Glutamatergic neuron (in vitro differentiated cells): ENCODE measurements around the gene HLA-DPA1. TPM values are rescaled to one million over a fixed set of nuclear protein-coding genes. Genes with fewer than 3 reads are reported as not detected.

ENCODE experiments used
- DNase-seq: peaks from one replicate; pipeline ENCODE4 v3.0.0; 2022
- H3K27ac Mint-ChIP-seq: one replicate; pipeline ENCODE4 v1.8.0; 2020; ENCODE audit warnings: mild to moderate bottlenecking, mixed read lengths, inconsistent platforms; ENCODE audit not compliant: unreplicated experiment
- H3K27me3 Mint-ChIP-seq: one replicate; pipeline ENCODE4 v1.8.0; 2020; ENCODE audit warnings: mild to moderate bottlenecking, moderate library complexity, mixed read lengths, inconsistent platforms; ENCODE audit not compliant: unreplicated experiment
- H3K36me3 Mint-ChIP-seq: one replicate; pipeline ENCODE4 v1.8.0; 2020; ENCODE audit warnings: mild to moderate bottlenecking, mixed read lengths, inconsistent platforms; ENCODE audit not compliant: unreplicated experiment
- H3K4me1 Mint-ChIP-seq: one replicate; pipeline ENCODE4 v1.8.0; 2020; ENCODE audit warnings: mild to moderate bottlenecking, low read depth, mixed read lengths, inconsistent platforms; ENCODE audit not compliant: unreplicated experiment
- H3K4me3 Mint-ChIP-seq: one replicate; pipeline ENCODE4 v1.8.0; 2020; ENCODE audit warnings: mild to moderate bottlenecking, mixed read lengths, inconsistent platforms; ENCODE audit not compliant: unreplicated experiment
- H3K9me3 Mint-ChIP-seq: one replicate; pipeline ENCODE4 v1.8.0; 2020; ENCODE audit warnings: mild to moderate bottlenecking, moderate library complexity, mixed read lengths, inconsistent platforms; ENCODE audit not compliant: unreplicated experiment
- CTCF ChIP-seq: fragments of 200-600 bp; sonication (generic); IDR thresholded peaks from one replicate; pipeline ENCODE4 v1.5.0; 2021; ENCODE audit not compliant: partially characterized antibody, unreplicated experiment
- total RNA-seq: library from RNA; stranded (reverse); fragmentation: NEBNext Ultra II Directional; extraction: Animal tissue kit (Norgen Biotek cat#: 25700); gene quantifications from one replicate; pipeline ENCODE4 v1.2.1, GENCODE V29; 2021; ENCODE audit not compliant: unreplicated experiment

Gene HLA-DPA1
- total RNA-seq, 1 donor from 2014 or later: 1.0 TPM

- Mint-ChIP-seq H3K36me3 (no peaks in the 10 kb centered on the region), H3K4me1 (peaks cover 14% of the 10 kb centered on the region), H3K27ac (peak overlapping the region; percentile 89), H3K4me3 (peak overlapping the region; percentile 8), H3K27me3 (peaks cover 6% of the 10 kb centered on the region), H3K9me3 (peaks cover 9% of the 10 kb centered on the region)
- no peak for TF ChIP-seq CTCF
- peak; percentile 27 for DNase-seq
Observed at GRCh38 chr6:33108307-33108706, 34.9 kb upstream of the HLA-DPA1 start.

GRCh38 chr6:33107641-33108040 is 34.2 kb upstream of the HLA-DPA1 start:
- Mint-ChIP-seq H3K4me3 (peak overlapping the region; percentile 9), H3K27ac (no peak overlapping the region), H3K9me3 (peaks cover 9% of the 10 kb centered on the region), H3K27me3 (peaks cover 6% of the 10 kb centered on the region), H3K4me1 (peaks cover 14% of the 10 kb centered on the region), H3K36me3 (no peaks in the 10 kb centered on the region)
- DNase-seq: no peak
- TF ChIP-seq CTCF: no peak

- Mint-ChIP-seq H3K4me1 (peaks cover 12% of the 10 kb centered on the region), H3K9me3 (peaks cover 7% of the 10 kb centered on the region), H3K27ac (no peak overlapping the region), H3K4me3 (no peak overlapping the region), H3K36me3 (no peaks in the 10 kb centered on the region), H3K27me3 (peaks cover 6% of the 10 kb centered on the region)
- TF ChIP-seq CTCF: no peak
- no peak for DNase-seq
Observed at GRCh38 chr6:33105916-33106871, 32.7 kb upstream of the HLA-DPA1 start.

GRCh38 chr6:33105386-33105785 is 31.9 kb upstream of the HLA-DPA1 start:
- Mint-ChIP-seq H3K27me3 (peaks cover 7% of the 10 kb centered on the region), H3K36me3 (no peaks in the 10 kb centered on the region), H3K4me1 (peaks cover 12% of the 10 kb centered on the region), H3K9me3 (peaks cover 12% of the 10 kb centered on the region), H3K4me3 (no peak overlapping the region), H3K27ac (no peak overlapping the region)
- DNase-seq: no peak
- TF ChIP-seq CTCF: no peak

GRCh38 chr6:33104887-33105286 is 31.4 kb upstream of the HLA-DPA1 start:
- peaks cover 12% of the 10 kb centered on the region for H3K9me3 Mint-ChIP-seq
- peaks cover 8% of the 10 kb centered on the region for H3K27me3 Mint-ChIP-seq
- H3K4me3 Mint-ChIP-seq: no peak overlapping the region
- no peak for DNase-seq
- peaks cover 12% of the 10 kb centered on the region for H3K4me1 Mint-ChIP-seq
- no peak overlapping the region for H3K27ac Mint-ChIP-seq
- H3K36me3 Mint-ChIP-seq: no peaks in the 10 kb centered on the region
- TF ChIP-seq CTCF: no peak
